Measurements from ENCODE around the gene TNS1. TPM values are rescaled to one million over a fixed set of nuclear protein-coding genes. Genes with fewer than 3 reads are reported as not detected.

Gene TNS1
- total RNA-seq, 1 donor from 2014 or later, result 54.5 TPM

- DNase-seq (ENCODE audit: low read depth), result no peak
- no peaks in the 10 kb centered on the region for H3K36me3 ChIP-seq (ENCODE audit: control insufficient read depth, insufficient read depth, low read length)
- no peaks in the 10 kb centered on the region for H3K27me3 ChIP-seq (ENCODE audit: control insufficient read depth, insufficient read depth, low read length)
- no peak for TF ChIP-seq CTCF (IDR thresholded peaks at IDR 0.05; ENCODE audit: insufficient read depth, low read length, poor library complexity, severe bottlenecking)
- no peak overlapping the region for H3K4me3 ChIP-seq (ENCODE audit: low read depth, low read length)
Measured at GRCh38 chr2:217939220-217939619, 63.6 kb downstream of the TNS1 start.

- Histone ChIP-seq H3K4me3 (ENCODE audit: low read depth, low read length) (no peak overlapping the region), H3K27me3 (ENCODE audit: control insufficient read depth, insufficient read depth, low read length) (no peaks in the 10 kb centered on the region), H3K36me3 (ENCODE audit: control insufficient read depth, insufficient read depth, low read length) (no peaks in the 10 kb centered on the region)
- DNase-seq (ENCODE audit: low read depth), result no peak
- TF ChIP-seq CTCF (IDR thresholded peaks at IDR 0.05; ENCODE audit: insufficient read depth, low read length, poor library complexity, severe bottlenecking), result no peak
Measured at GRCh38 chr2:217938036-217938435, 64.8 kb downstream of the TNS1 start.

- no peak for DNase-seq (ENCODE audit: low read depth)
- no peaks in the 10 kb centered on the region for H3K27me3 ChIP-seq (ENCODE audit: control insufficient read depth, insufficient read depth, low read length)
- no peaks in the 10 kb centered on the region for H3K36me3 ChIP-seq (ENCODE audit: control insufficient read depth, insufficient read depth, low read length)
- H3K4me3 ChIP-seq (ENCODE audit: low read depth, low read length), result no peak overlapping the region
- TF ChIP-seq CTCF (IDR thresholded peaks at IDR 0.05; ENCODE audit: insufficient read depth, low read length, poor library complexity, severe bottlenecking), result no peak
Measured at GRCh38 chr2:217937446-217937845, 65.3 kb downstream of the TNS1 start.

GRCh38 chr2:217936952-217937351 lies 65.8 kb downstream of the TNS1 start:
- DNase-seq (ENCODE audit: low read depth), result no peak
- Histone ChIP-seq H3K4me3 (ENCODE audit: low read depth, low read length) (no peak overlapping the region), H3K36me3 (ENCODE audit: control insufficient read depth, insufficient read depth, low read length) (no peaks in the 10 kb centered on the region), H3K27me3 (ENCODE audit: control insufficient read depth, insufficient read depth, low read length) (no peaks in the 10 kb centered on the region)
- no peak for TF ChIP-seq CTCF (IDR thresholded peaks at IDR 0.05; ENCODE audit: insufficient read depth, low read length, poor library complexity, severe bottlenecking)

- Histone ChIP-seq H3K27me3 (ENCODE audit: control insufficient read depth, insufficient read depth, low read length) (no peaks in the 10 kb centered on the region), H3K36me3 (ENCODE audit: control insufficient read depth, insufficient read depth, low read length) (no peaks in the 10 kb centered on the region), H3K4me3 (ENCODE audit: low read depth, low read length) (no peak overlapping the region)
- no peak for DNase-seq (ENCODE audit: low read depth)
- no peak for TF ChIP-seq CTCF (IDR thresholded peaks at IDR 0.05; ENCODE audit: insufficient read depth, low read length, poor library complexity, severe bottlenecking)
Measured at GRCh38 chr2:217935901-217936684, 66.7 kb downstream of the TNS1 start.

All from kidney epithelial cell (primary cell).